T-helper 17 cell (primary cell): ENCODE data around the gene OR2T5. TPM values are rescaled to one million over a fixed set of nuclear protein-coding genes. Genes with fewer than 3 reads are reported as not detected.
"Not testable (repeated sequence)": the region's sequence is repeated elsewhere in the genome, so short reads cannot be mapped to it uniquely, and the experiment has no call there.

ENCODE experiments used
- ATAC-seq: fragments of 150-1000 bp; cut with Tn5 transposase; 2 replicates; pipeline ENCODE4 v1.10.0; 2021; ENCODE audit warnings: mild to moderate bottlenecking, moderate library complexity
- DNase-seq, 3 donors: peaks; one replicate each; pipeline versions ENCODE4 v3.0.0 to v3.0.0-alpha.2; 2020 to 2021
- H3K9me3 ChIP-seq: one replicate; pipeline ENCODE4 v1.7.0; 2013; ENCODE audit warnings: low read length, mild to moderate bottlenecking; ENCODE audit not compliant: control insufficient read depth, poor library complexity, severe bottlenecking
- H3K27ac Mint-ChIP-seq: one replicate; pipeline ENCODE4 v1.8.0; 2022; ENCODE audit warnings: mild to moderate bottlenecking, moderate library complexity, mixed read lengths
- H3K27me3 Mint-ChIP-seq: one replicate; pipeline ENCODE4 v1.8.0; 2022; ENCODE audit warnings: mixed read lengths
- H3K36me3 Mint-ChIP-seq: one replicate; pipeline ENCODE4 v1.8.0; 2022; ENCODE audit warnings: low read depth, mixed read lengths
- H3K4me1 Mint-ChIP-seq: one replicate; pipeline ENCODE4 v1.8.0; 2022; ENCODE audit warnings: mild to moderate bottlenecking, mixed read lengths
- H3K4me3 Mint-ChIP-seq: one replicate; pipeline ENCODE4 v1.8.0; 2022; ENCODE audit warnings: mild to moderate bottlenecking, moderate library complexity, mixed read lengths
- total RNA-seq, 4 donors: library from RNA in 2 of 4; stranded (reverse) in 2 of 4; gene quantifications; one replicate each; pipeline ENCODE4 v1.2.3 and lab custom pipeline; 2022 to 2026

Gene OR2T5, protein sequence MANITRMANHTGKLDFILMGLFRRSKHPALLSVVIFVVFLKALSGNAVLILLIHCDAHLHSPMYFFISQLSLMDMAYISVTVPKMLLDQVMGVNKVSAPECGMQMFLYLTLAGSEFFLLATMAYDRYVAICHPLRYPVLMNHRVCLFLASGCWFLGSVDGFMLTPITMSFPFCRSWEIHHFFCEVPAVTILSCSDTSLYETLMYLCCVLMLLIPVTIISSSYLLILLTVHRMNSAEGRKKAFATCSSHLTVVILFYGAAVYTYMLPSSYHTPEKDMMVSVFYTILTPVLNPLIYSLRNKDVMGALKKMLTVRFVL
- not detected for total RNA-seq
- 0 reads per million in 2 donors for total RNA-seq (lab: John Stamatoyannopoulos, UW)

DNA sequence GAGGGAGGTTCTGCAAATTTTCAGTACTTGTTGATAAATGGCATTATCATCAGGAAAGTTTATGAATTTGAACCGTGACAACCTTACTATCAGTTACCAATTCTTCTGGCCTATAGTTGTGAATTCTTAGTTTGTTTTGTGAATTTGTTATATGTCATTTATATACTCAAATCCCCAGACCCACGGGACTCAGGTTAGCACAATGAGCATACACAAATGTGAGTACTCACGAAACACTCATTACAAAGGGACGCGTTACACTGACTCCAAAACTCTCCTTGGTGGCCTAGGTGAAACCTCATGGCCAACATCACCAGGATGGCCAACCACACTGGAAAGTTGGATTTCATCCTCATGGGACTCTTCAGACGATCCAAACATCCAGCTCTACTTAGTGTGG lies at the start of gene OR2T5:
TSS of gene OR2T5 (plus strand) at position 301 of the 400 bp plus-strand sequence. CDS start at position 301, 0 bp downstream.
- H3K27ac Mint-ChIP-seq, H3K36me3 Mint-ChIP-seq, H3K4me3 Mint-ChIP-seq, ATAC-seq, H3K9me3 ChIP-seq, H3K27me3 Mint-ChIP-seq, DNase-seq, H3K4me1 Mint-ChIP-seq: not testable (repeated sequence)

DNA sequence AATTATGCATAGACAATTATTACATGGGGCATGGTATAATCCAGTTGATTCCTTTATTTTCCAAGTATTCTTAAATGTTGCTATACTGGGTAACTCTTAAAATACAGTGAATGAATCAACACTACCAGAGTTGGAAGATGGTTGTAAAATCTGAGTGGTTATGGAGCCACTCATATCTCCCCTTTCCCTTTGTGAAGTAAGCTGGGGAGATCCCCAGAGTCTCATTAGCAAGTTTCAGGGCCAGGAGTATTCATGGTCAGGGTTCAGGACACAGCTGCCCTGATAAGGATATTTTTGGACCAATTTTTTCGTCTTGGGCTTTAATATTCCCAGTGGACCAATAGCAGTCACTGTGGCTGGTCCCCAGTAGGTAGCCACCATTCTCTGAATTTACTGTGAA lies 49.7 kb upstream of the OR2T5 start:
- ATAC-seq, H3K4me1 Mint-ChIP-seq, H3K27ac Mint-ChIP-seq, H3K36me3 Mint-ChIP-seq, H3K9me3 ChIP-seq, DNase-seq, H3K4me3 Mint-ChIP-seq, H3K27me3 Mint-ChIP-seq: not testable (repeated sequence)

GRCh38 chr1:248439283-248439682 lies 49.1 kb upstream of the OR2T5 start:
- H3K36me3 Mint-ChIP-seq, H3K27ac Mint-ChIP-seq, H3K27me3 Mint-ChIP-seq, H3K4me3 Mint-ChIP-seq, ATAC-seq, DNase-seq, H3K4me1 Mint-ChIP-seq, H3K9me3 ChIP-seq: not testable (repeated sequence)

DNA sequence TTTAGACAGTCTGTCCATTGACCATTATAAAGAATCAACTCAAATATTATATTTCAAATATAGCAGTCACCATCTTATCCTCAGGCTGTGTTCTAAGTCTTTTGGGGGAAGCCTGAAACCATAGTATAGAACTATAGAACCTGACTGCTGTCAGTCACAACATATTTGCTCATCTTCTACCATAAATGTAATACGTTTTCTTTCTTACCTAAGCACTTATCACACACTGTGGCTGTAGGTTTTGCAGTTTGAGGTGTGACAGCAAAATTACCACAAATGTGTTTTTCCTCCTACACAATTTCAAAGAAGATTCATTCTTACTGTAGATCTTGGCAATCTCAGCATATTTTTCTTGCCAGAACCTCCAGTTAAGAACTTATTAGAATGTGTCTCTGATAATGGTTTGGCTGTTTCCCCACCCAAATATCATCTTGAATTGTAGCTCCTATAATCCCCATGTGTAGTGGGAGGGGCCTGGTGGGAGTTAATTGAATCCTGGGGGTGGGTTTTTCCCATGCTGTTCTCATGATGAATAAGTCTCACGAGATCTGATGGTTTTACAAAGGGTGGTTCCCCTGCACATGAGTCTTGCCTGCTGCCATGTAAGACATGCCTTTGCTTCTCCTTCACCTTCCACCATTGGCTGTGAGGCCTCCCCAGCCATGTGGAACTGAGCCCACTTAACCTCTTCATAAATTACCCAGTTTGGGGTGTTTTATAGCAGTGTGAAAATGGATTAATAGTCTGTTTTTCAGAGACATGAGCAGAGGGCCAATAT lies 45.7 kb upstream of the OR2T5 start:
- not testable (repeated sequence) for H3K4me3 Mint-ChIP-seq, DNase-seq, H3K9me3 ChIP-seq, H3K27ac Mint-ChIP-seq, H3K4me1 Mint-ChIP-seq, ATAC-seq, H3K27me3 Mint-ChIP-seq, H3K36me3 Mint-ChIP-seq

GRCh38 chr1:248444603-248445002 lies 43.8 kb upstream of the OR2T5 start:
- not testable (repeated sequence) for H3K36me3 Mint-ChIP-seq, H3K9me3 ChIP-seq, H3K4me1 Mint-ChIP-seq, DNase-seq, ATAC-seq, H3K27ac Mint-ChIP-seq, H3K27me3 Mint-ChIP-seq, H3K4me3 Mint-ChIP-seq

DNA sequence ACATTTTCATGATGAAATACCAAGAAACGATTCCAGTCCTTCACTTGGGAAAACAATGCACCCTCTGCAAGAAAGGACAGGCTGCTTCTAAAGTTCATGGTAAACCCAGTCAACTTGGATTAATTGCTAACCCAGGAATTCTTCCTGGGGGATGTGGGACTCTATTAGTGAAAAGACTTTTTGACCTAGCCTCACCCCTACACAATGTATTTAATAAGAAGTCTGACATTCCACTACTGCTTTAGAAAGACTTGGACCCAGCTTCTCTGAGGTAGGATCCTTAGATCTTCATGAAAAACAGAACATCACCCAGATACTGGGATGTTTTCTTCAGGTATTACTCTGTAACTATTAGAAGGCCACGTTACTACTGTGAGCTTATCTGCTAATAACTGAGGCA lies 43.0 kb upstream of the OR2T5 start, which contains the start of gene OR2T2:
TSS of gene OR2T2 (plus strand) at position 239 of the 400 bp plus-strand sequence. CDS start 7,161 bp downstream, outside the sequence.
- not testable (repeated sequence) for H3K27me3 Mint-ChIP-seq, H3K4me3 Mint-ChIP-seq, ATAC-seq, DNase-seq, H3K27ac Mint-ChIP-seq, H3K36me3 Mint-ChIP-seq, H3K4me1 Mint-ChIP-seq, H3K9me3 ChIP-seq

DNA sequence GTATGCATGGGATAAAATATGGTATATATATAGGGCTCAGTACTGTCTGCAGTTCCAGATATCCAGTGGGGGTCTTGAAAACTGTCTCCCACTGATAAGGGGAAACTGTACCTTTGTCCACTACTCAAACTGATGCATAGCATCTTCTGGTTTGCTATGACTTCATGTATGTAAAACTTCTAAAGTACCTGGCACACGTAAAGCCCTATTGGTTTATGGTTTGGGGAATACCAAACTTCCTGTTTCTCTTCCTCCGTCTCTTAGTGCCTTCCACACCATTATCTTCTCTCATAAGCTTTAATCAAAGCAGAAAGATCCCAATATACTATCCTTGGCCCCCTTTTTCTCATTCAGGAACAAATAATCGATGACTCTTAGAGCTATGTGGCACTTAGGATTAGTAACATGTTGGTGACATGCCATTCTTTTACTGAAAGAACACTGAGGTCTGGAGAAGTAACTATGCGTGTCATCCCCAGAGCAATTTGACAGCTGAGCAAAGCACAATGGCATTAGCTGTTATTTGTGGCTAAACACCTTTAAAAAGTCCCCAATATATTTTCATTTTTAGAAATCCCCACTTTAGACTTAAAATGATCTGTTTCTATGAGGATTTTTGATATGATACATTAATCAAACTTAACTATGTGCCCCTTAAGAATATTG lies 39.8 kb upstream of the OR2T5 start:
- H3K36me3 Mint-ChIP-seq, H3K27me3 Mint-ChIP-seq, H3K4me3 Mint-ChIP-seq, DNase-seq, H3K27ac Mint-ChIP-seq, H3K9me3 ChIP-seq, H3K4me1 Mint-ChIP-seq: not testable (repeated sequence)
- ATAC-seq, result peak; percentile 74

DNA sequence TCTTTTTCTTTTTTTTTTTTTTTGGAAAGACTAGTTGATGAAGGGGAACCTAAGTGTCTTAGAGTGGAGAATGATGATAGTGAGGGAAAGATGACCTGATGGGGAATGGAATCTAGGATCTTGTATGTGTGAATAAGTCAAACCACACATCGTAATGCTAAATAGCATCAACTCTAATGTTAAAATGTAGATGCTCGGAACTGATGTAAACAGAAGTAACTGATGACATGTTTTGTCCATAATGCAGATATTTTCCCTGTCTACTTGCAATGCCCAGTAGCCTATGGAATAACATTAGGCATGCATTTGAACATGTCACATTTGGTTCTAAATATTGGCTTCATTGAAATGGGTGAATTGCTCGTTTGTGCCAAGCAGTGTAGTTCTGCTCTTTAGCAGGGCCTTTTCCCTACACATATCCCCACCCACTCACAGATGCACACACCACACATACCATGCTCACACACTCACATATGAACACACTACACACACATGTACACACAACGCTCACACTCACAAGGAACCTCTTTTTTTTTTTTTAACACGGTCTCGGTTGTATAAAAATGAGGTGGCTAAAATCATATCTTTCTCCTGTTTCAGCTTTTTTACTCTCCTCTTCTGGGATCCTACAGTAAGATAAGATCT lies 38.4 kb upstream of the OR2T5 start:
- H3K36me3 Mint-ChIP-seq, H3K9me3 ChIP-seq, H3K4me3 Mint-ChIP-seq, H3K27me3 Mint-ChIP-seq, ATAC-seq, DNase-seq, H3K4me1 Mint-ChIP-seq, H3K27ac Mint-ChIP-seq: not testable (repeated sequence)

DNA sequence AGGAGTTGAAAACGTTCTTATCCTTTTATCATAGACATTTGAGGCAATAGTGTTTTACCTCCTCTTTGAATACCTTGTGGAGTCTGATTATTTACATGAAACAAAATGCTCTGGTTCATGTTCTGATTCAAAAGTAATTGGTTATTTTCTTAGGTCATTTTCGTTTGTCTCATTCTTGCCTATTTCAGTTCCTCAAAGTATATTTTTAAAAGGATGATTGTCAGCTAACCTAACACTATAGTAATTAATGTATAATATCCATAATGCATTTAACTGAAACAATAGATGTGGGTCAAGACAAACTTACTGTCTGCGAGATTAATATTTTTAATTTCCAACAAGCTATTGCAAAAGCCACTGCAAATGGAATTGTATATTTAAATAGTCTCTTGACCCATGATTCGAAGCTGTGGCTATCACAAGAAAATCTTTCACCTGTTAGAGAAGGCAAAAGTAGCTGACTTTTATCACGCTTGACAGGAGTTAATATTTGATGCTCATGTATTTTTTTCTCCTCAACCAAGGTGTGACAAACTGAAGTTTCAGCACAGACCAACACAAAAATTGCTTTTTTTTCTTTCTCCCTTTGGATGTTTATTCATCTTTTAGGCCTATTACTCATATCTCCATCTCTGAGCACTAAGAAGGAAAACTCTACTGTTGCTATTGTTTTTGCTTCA lies 37.8 kb upstream of the OR2T5 start:
- ATAC-seq, H3K27me3 Mint-ChIP-seq, H3K9me3 ChIP-seq, DNase-seq, H3K36me3 Mint-ChIP-seq, H3K4me1 Mint-ChIP-seq, H3K27ac Mint-ChIP-seq, H3K4me3 Mint-ChIP-seq: not testable (repeated sequence)

DNA sequence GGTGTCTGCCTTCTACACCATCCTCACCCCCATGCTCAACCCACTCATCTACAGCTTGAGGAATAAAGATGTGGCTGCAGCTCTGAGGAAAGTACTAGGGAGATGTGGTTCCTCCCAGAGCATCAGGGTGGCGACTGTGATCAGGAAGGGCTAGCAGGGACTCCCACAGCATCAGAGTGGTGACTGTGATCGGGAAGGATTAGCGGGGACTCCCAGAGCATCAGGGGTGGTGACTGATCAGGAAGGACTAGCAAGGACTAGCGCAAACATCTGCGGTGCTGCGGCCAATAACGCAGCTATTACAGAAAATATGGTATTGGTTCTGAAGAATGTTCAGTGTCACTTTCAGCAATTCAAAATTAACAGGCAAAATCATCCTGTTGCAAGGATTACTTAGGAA lies 34.8 kb upstream of the OR2T5 start:
- ATAC-seq, H3K4me1 Mint-ChIP-seq, H3K27me3 Mint-ChIP-seq, H3K27ac Mint-ChIP-seq, DNase-seq, H3K4me3 Mint-ChIP-seq, H3K36me3 Mint-ChIP-seq, H3K9me3 ChIP-seq: not testable (repeated sequence)

DNA sequence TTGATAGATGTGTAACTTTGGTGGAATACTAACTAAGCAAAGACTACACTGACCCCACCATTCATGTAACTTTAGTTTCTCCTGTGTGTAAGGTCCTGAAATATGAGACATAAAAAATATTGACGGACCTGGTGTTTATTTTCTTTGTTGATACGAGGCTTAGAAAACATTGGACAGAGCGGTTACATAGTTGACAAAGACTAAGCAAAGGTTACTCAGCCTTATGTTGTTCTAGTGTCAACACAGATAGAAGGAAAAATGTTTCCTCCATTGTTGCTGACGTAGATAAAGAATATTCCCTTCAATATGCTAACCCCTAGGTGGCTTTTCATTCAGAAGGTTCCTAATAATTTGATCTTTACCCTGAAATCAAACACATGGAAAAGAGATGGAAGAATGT lies 33.3 kb upstream of the OR2T5 start:
- not testable (repeated sequence) for H3K4me3 Mint-ChIP-seq, H3K9me3 ChIP-seq, ATAC-seq, H3K27me3 Mint-ChIP-seq, H3K4me1 Mint-ChIP-seq, H3K36me3 Mint-ChIP-seq, DNase-seq, H3K27ac Mint-ChIP-seq

GRCh38 chr1:248456635-248457034 lies 31.8 kb upstream of the OR2T5 start:
- ATAC-seq, H3K27me3 Mint-ChIP-seq, H3K4me3 Mint-ChIP-seq: not testable (repeated sequence)

More at GRCh38 chr1:248456635-248457034, 31.8 kb upstream of the OR2T5 start:
- not testable (repeated sequence) for H3K27ac Mint-ChIP-seq, H3K9me3 ChIP-seq, DNase-seq, H3K4me1 Mint-ChIP-seq, H3K36me3 Mint-ChIP-seq
